CD4-positive, alpha-beta T cell treated with Interleukin-6 at 100 ng/mL for 8 hours (primary cell): Measurements from ENCODE around the gene CXorf38.

Experiments
- DNase-seq: peaks from one replicate; pipeline ENCODE4 v3.0.0-alpha.2; 2020; ENCODE audit warnings: mixed read lengths, low spot score

Gene CXorf38

GRCh38 chrX:40647307-40648197, at the start of gene CXorf38:
Gene CXorf38, minus strand, starts transcription at chrX:40647561. Its CDS starts 41 bp downstream, at chrX:40647520.
- peak; percentile 96 for DNase-seq

GRCh38 chrX:40694802-40695201, 47.4 kb upstream of the CXorf38 start:
- DNase-seq, result no peak

- DNase-seq, result no peak
These were observed 41.6 kb upstream of the CXorf38 start for GRCh38 chrX:40688929-40689328.

GRCh38 chrX:40687169-40687568, 39.8 kb upstream of the CXorf38 start:
- no peak for DNase-seq

- no peak for DNase-seq
These were observed 38.1 kb upstream of the CXorf38 start for GRCh38 chrX:40685362-40685918.

- DNase-seq, result no peak
These were observed 36.7 kb upstream of the CXorf38 start for GRCh38 chrX:40684092-40684491.

- no peak for DNase-seq
These were observed 35.9 kb upstream of the CXorf38 start for GRCh38 chrX:40683245-40683644.

GRCh38 chrX:40671126-40671525, 23.8 kb upstream of the CXorf38 start:
- DNase-seq, result no peak

GRCh38 chrX:40663880-40664630, 16.7 kb upstream of the CXorf38 start:
- DNase-seq, result no peak

GRCh38 chrX:40663078-40663740, 15.8 kb upstream of the CXorf38 start:
- no peak for DNase-seq

- no peak for DNase-seq
These were observed 14.1 kb upstream of the CXorf38 start for GRCh38 chrX:40661489-40661888.

GRCh38 chrX:40660381-40660780, 13.0 kb upstream of the CXorf38 start:
- DNase-seq, result no peak

GRCh38 chrX:40653535-40653934, 6.2 kb upstream of the CXorf38 start:
- DNase-seq, result no peak

- no peak for DNase-seq
These were observed 5.3 kb upstream of the CXorf38 start for GRCh38 chrX:40652664-40653063.

GRCh38 chrX:40651620-40652223, 4.4 kb upstream of the CXorf38 start:
- DNase-seq, result peak; percentile 81

- peak; percentile 20 for DNase-seq
These were observed 663 bp downstream of the CXorf38 start for GRCh38 chrX:40646489-40647306.

GRCh38 chrX:40644821-40645358, 2.5 kb downstream of the CXorf38 start:
- peak; percentile 67 for DNase-seq

- no peak for DNase-seq
These were observed 3.2 kb downstream of the CXorf38 start for GRCh38 chrX:40644176-40644575.

GRCh38 chrX:40637687-40638086, 9.7 kb downstream of the CXorf38 start:
- DNase-seq, result no peak

- DNase-seq, result no peak
These were observed 15.2 kb downstream of the CXorf38 start for GRCh38 chrX:40632199-40632598.

GRCh38 chrX:40628506-40628905, 18.9 kb downstream of the CXorf38 start:
- no peak for DNase-seq
